8988T (cell line): ENCODE data around the gene SOD1.

Experiments used
- DNase-seq: peaks from one replicate; pipeline ENCODE4 v3.0.0; 2011

Gene SOD1

GRCh38 chr21:31686272-31686915, 26.9 kb downstream of the SOD1 start:
- no peak for DNase-seq

DNA sequence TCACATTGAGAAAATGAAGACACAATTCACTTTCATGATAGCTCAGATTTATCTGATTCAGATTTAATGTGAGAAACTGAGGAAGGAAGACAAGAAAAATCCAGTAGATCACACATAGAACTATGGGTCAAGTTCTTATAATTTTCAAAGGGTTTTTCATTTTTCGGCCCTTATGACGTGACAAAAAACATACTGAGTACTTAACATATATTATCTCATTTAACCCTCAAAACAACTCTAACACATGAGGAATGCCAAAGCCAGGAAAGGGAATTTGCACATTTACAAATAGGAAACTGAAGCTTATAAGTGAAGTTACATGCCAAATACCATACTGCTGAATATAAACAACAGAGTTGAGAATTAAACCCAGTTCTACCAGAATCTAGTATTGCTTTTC, 27.6 kb downstream of the SOD1 start:
- no peak for DNase-seq

DNA sequence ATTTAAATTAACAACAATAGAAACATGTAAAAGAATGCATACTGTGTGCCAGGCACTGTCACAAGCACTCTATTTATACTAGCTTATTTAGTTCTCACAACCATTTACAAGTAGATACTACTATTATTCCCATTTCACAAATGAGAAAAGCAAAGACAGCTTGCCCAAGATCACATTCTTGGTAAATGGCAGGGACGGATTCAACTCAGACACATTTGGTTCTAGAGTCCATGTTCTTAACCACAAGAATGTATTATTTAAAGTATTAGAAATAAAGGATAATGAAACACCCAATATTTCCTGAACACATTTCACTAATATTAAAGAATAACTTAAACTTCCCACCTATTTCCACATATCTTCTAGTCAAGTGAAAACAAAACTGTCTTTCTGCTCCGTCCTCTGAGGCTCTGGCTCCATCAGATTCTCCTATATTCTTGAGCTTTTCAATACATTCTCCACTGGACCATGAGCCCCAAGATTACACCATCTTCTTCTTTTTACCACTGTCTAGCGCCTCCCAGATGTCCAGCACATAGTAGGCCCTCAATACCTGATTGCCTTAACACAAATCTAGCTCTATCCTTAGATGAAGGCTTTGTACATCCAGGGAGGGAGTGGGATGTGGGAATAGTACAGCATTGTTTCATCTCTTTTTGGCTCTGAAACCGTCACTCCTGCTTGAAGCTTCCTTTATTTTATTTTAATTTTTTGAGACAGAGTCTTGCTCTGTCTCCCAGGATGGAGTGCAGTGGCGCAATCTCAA, 29.3 kb downstream of the SOD1 start:
- no peak for DNase-seq

DNA sequence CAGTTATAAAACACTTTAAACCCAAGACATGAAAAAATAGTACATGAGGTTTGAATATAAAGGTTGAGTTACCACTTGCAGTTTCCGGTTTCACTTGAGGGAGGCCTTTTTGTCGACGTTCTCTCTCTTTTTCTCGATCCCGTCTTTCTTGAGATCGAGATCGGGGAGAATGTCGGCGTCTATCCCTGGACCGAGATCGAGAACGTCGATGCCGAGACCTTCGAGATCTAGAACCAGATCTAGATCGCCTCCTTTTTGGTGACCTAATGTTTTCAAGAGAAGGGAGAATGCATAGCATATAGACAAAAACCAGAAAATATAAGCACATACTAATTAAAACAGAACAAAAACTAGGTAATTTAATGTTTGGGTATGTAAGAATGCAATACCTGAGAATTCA, 33.7 kb downstream of the SOD1 start:
- DNase-seq = no peak

GRCh38 chr21:31696424-31696823, 36.9 kb downstream of the SOD1 start:
- DNase-seq = no peak

DNA sequence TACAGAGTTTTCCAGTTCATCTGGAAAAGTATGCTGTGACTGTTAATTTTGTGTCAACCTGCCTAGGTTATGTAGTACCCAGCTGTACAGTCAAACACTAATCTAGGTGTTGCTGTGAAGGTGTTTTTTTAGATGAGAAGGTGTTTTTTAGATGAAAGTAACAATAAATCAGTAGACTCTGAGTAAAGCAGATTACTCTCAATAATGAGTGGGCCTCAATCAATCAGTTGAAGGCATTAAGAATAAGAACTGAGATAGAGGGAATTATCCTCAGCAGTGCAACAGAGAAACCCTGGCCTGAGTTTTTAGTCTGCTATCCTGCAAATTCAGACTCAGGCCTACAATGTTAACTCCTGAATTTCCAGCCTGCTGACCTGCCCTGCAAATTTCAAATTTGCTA, 39.0 kb downstream of the SOD1 start:
- DNase-seq = no peak

DNA sequence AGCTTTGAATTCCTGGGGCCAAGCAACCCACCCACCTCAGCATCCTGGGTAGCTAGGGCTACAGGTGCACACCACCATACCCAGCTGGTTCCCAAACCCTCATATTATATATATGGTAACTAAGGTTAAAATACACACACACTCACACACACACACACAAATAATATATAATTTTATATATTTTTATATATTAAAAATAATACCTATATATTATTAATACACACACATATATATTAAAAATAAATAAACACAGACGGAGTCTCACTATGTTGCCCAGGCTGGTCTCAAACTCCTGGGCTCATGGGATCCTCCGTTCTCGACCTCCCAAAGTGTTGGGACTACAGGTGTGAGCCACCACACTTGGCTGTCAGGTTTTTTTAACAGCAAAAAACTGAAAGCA, 40.5 kb downstream of the SOD1 start:
- DNase-seq = no peak

DNA sequence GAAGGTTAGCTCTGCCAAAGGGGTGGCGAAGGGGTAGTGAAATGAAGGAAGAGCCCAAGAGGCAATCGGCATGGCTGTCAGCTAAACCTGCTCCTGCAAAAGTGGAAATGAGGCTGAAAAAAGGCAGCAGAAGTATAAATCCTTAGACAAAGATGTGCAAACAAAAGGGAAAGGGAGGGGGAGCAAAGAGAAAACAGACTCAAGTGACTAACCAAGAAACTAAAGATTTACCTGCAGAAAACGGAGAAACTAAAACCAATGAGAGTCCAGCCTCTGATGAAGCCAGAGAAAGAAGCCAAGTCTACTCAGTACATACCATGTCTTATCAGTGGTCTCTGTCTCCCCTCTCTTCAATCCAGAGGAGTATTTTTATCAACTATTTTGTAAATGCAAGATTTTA, 47.1 kb downstream of the SOD1 start:
- DNase-seq = no peak

GRCh38 chr21:31707499-31707898, 48.0 kb downstream of the SOD1 start:
- DNase-seq = no peak

- no peak for DNase-seq
Observed at GRCh38 chr21:31708541-31708940, 49.0 kb downstream of the SOD1 start.

GRCh38 chr21:31710586-31710985, 51.1 kb downstream of the SOD1 start:
- no peak for DNase-seq

DNA sequence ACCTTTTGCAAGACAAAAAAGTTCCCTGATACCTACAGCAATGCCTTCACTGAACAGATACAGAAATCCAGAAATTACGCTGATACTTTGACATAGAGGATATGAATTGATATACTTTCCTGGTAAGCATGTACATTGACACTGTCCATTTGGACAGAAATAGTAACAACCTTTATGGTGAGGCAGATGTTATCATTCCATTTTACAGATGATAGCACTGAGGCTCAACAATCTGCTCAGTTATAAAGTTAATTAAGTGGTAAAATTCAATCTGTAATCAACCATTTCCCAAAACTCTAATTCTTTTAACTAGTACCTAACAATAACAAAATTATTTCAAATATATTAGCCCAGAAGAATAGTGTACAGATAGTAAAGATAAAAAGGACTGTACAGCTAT, 51.8 kb downstream of the SOD1 start:
- DNase-seq = no peak

DNA sequence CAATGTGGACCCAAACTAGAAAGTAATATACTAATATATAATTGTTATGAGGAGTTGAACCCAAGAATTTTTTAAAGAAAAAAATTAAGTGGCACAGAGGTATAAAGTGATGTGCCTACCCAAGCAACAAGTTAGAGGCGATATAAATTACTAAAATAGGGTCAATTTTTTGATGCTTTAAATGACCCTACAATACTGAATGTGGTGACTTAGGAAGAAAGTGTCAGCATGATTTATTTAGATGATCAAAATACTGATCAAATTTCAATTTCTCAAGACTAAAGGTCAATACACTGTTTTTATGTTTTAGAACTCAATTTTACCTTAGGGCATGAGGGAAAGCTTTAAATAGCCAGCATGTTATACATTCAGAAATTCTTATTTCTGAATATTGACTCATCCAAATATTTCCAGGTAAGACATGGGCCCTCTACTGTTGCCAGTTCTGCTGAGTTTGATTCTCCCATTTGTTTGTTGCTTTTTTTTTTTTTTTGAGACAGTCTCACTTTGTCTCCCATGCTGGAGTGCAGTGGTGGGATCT, 52.3 kb downstream of the SOD1 start:
- DNase-seq = no peak

DNA sequence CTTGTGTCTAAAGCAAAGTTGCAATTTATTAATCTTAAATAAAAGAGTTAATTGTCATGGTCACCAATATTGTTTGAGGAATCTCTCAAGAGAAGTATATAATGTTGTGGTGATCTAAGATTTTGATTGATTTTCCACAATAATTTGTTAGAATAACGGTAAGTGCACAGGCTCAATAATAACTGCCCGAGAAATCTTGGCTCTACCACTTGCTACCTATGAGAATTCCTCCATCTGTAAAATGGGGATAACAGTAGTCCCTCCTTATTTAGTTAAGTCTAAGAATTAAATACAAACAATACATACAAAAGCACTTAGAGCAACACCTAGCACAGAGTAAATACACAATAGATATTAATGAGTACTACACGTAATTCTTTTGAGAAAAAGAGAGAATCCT, 53.6 kb downstream of the SOD1 start:
- DNase-seq = no peak

- DNase-seq = no peak
Observed at GRCh38 chr21:31713973-31714740, 54.7 kb downstream of the SOD1 start.

DNA sequence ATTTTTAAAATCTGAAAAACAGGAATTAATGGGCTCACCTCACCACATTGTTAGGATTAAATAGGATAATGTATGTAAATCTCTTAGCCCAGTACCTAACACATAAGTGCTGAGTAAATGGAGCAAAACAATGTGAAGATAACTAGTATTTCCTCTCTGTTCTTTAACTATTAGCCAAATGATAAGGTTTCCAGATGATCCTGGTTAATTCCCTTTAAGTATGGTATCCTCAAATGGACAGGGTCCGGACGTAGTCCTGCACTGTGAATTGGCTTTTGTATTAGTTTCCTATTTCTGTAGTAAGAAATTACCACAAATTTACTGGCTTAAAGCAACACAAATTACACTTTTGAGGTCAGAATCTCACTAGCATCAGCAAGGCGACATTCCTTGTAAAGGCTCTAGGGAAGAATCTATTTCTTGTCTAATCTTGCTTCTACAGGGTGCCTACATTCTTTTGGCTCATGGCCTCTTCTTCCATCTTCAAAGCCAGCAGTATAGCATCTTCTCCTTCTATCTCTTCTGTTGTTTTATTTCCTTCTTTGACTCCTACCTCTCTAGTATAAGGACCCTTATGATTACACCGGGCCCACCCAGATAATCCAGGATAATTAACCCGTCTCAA, 55.4 kb downstream of the SOD1 start:
- DNase-seq = no peak

GRCh38 chr21:31716106-31716505, 56.6 kb downstream of the SOD1 start:
- DNase-seq = no peak
